ENCODE data around the gene CSRP2.

CSRP2 gene

GRCh38 chr12:76882367-76882766, 3.5 kb upstream of the CSRP2 start:
- Histone ChIP-seq H3K27me3 (no peaks in the 10 kb centered on the region), H3K4me1 (peaks cover 0 to 21% (median 11%) of the 10 kb centered on the region in 4 donors), H3K4me3 (no peak overlapping the region), H3K9me3 (peaks cover 0 to 5% (median 0%) of the 10 kb centered on the region in 3 donors), H3K27ac (peak overlapping the region in 1 of 2 donors; percentile 98), H3K36me3 (no peaks in the 10 kb centered on the region)
- no peak for TF ChIP-seq CTCF (IDR thresholded peaks at IDR 0.05)
- intact Hi-C loops (cut with DNase I; ENCODE audit: low total_unique reads): no loop called here
- no peak for DNase-seq

GRCh38 chr12:76881142-76881541, 2.3 kb upstream of the CSRP2 start:
- TF ChIP-seq CTCF (IDR thresholded peaks at IDR 0.05): no peak
- no peak for DNase-seq
- H3K27ac ChIP-seq: peak overlapping the region; percentile 96 to 98

GRCh38 chr12:76880519-76881023, 1.8 kb upstream of the CSRP2 start:
- no peak for TF ChIP-seq CTCF (IDR thresholded peaks at IDR 0.05)
- peaks cover 0 to 35% (median 11%) of the 10 kb centered on the region in 4 donors for H3K4me1 ChIP-seq
- H3K27ac ChIP-seq: peak overlapping the region; percentile 96 to 98
- H3K36me3 ChIP-seq: no peaks in the 10 kb centered on the region
- H3K4me3 ChIP-seq: no peak overlapping the region
- peaks cover 0 to 5% (median 0%) of the 10 kb centered on the region in 3 donors for H3K9me3 ChIP-seq
- intact Hi-C loops (cut with DNase I; ENCODE audit: low total_unique reads): no loop called here
- H3K27me3 ChIP-seq: no peaks in the 10 kb centered on the region
- DNase-seq: no peak

More at GRCh38 chr12:76881142-76881541, 2.3 kb upstream of the CSRP2 start:
- Histone ChIP-seq H3K36me3 (no peaks in the 10 kb centered on the region), H3K4me3 (no peak overlapping the region), H3K9me3 (peaks cover 0 to 5% (median 0%) of the 10 kb centered on the region in 3 donors), H3K27me3 (no peaks in the 10 kb centered on the region), H3K4me1 (peaks cover 0 to 30% (median 11%) of the 10 kb centered on the region in 4 donors)
- intact Hi-C loops (cut with DNase I; ENCODE audit: low total_unique reads): no loop called here

- Histone ChIP-seq H3K27me3 (no peaks in the 10 kb centered on the region), H3K27ac (peak overlapping the region; percentile 96 to 98), H3K4me1 (peaks cover 0 to 42% (median 12%) of the 10 kb centered on the region in 4 donors), H3K36me3 (no peaks in the 10 kb centered on the region), H3K9me3 (peaks cover 0 to 5% (median 0%) of the 10 kb centered on the region in 3 donors), H3K4me3 (peak overlapping the region; percentile 70 to 92)
- intact Hi-C loops (cut with DNase I; ENCODE audit: low total_unique reads): loop anchor here (5.0 kb wide), 2 partner anchors 42 to 118 kb away; partner anchors contain the start of gene ZDHHC17
- peak in 1 of 2 donors; percentile 64 for DNase-seq
- TF ChIP-seq CTCF (IDR thresholded peaks at IDR 0.05): no peak
Measured at GRCh38 chr12:76879710-76880518, 1.1 kb upstream of the CSRP2 start.

- Histone ChIP-seq H3K36me3 (no peaks in the 10 kb centered on the region), H3K9me3 (no peaks in the 10 kb centered on the region), H3K27me3 (no peaks in the 10 kb centered on the region), H3K4me1 (peaks cover 0 to 58% (median 16%) of the 10 kb centered on the region in 4 donors), H3K27ac (peak overlapping the region; percentile 96 to 98), H3K4me3 (peak overlapping the region; percentile 70 to 92)
- peak in 1 of 2 donors; percentile 71 for DNase-seq
- peak in 1 of 2 experiments; percentile 25 for TF ChIP-seq CTCF (IDR thresholded peaks at IDR 0.05)
- intact Hi-C loops (cut with DNase I; ENCODE audit: low total_unique reads): loop anchor here (5.0 kb wide), 2 partner anchors 44 to 116 kb away; partner anchors contain the start of gene ZDHHC17
Measured at GRCh38 chr12:76878099-76878898, 520 bp downstream of the CSRP2 start.
